Fibroblast of the aortic adventitia (primary cell): ENCODE results near the gene OR1N1. TPM values are rescaled to one million over a fixed set of nuclear protein-coding genes. Genes with fewer than 3 reads are reported as not detected.
"Not testable (repeated sequence)": the region's sequence is repeated elsewhere in the genome, so short reads cannot be mapped to it uniquely, and the experiment has no call there.

Experiments used
- DNase-seq: peaks from one replicate; pipeline ENCODE4 v3.0.0-alpha.2; 2010; ENCODE audit warnings: low read depth
- H3K4me3 ChIP-seq: 2 replicates; pipeline ENCODE4 v1.5.1; 2011; ENCODE audit warnings: low read depth, mild to moderate bottlenecking, control low read depth, low read length, moderate library complexity
- CTCF ChIP-seq: IDR thresholded peaks from 2 replicates; pipeline ENCODE4 v1.5.1; 2011; ENCODE audit warnings: mild to moderate bottlenecking, low read length, control low read depth, inconsistent platforms; ENCODE audit not compliant: insufficient read depth
- total RNA-seq: library from RNA; depleted of rRNA; stranded (reverse); fragments of >200 nt; gene quantifications from 2 replicates; pipeline ENCODE4 v1.2.3, GENCODE V29; 2012; ENCODE audit warnings: low replicate concordance

The OR1N1 gene
- total RNA-seq, 1 donor = not detected

GRCh38 chr9:122546196-122546595 is 19.1 kb upstream of the OR1N1 start:
- H3K4me3 ChIP-seq = no peak overlapping the region
- TF ChIP-seq CTCF = no peak
- DNase-seq = no peak

- no peak overlapping the region for H3K4me3 ChIP-seq
- TF ChIP-seq CTCF = no peak
- DNase-seq = no peak
These were observed 11.7 kb upstream of the OR1N1 start for GRCh38 chr9:122538757-122539156.

GRCh38 chr9:122537066-122537465 is 10.0 kb upstream of the OR1N1 start:
- DNase-seq, H3K4me3 ChIP-seq: not testable (repeated sequence)

GRCh38 chr9:122536134-122536533 is 9.0 kb upstream of the OR1N1 start:
- no peak for TF ChIP-seq CTCF
- no peak overlapping the region for H3K4me3 ChIP-seq
- DNase-seq = no peak

GRCh38 chr9:122531157-122531556 is 4.1 kb upstream of the OR1N1 start:
- DNase-seq, H3K4me3 ChIP-seq: not testable (repeated sequence)

GRCh38 chr9:122526602-122527001 is 491 bp downstream of the OR1N1 start:
- DNase-seq = no peak
- no peak for TF ChIP-seq CTCF
- no peak overlapping the region for H3K4me3 ChIP-seq

- DNase-seq = no peak
- TF ChIP-seq CTCF = no peak
- H3K4me3 ChIP-seq = no peak overlapping the region
These were observed 7.7 kb downstream of the OR1N1 start for GRCh38 chr9:122519376-122519775.

GRCh38 chr9:122518841-122519240 is 8.3 kb downstream of the OR1N1 start, which contains the start of gene OR1J4:
TSS of gene OR1J4 (plus strand) at chr9:122519141. CDS start at chr9:122519141, 0 bp downstream.
- no peak for DNase-seq
- TF ChIP-seq CTCF = no peak
- no peak within 1 kb of the TSS for H3K4me3 ChIP-seq
